ENCODE data around the gene KBTBD7.
"Not testable (repeated sequence)": the region's sequence is repeated elsewhere in the genome, so short reads cannot be mapped to it uniquely, and the experiment has no call there.

DNA sequence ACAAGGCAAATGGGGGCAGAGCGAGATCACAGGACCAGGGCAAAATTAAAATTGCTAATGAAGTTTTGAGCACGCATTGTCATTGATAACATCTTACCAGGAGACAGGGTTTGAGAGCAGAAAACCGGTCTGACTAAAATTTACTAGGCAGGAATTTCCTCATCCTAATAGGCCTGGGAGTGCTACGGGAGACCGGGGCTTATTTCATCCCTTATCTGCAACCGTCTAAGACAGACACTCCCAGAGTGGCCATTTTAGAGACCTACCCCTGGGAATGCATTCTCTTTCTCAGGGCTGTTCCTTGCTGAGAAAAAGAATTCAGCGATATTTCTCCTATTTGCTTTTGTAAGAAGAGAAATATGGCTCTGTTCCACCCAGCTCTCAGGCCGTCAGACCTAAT lies 18.8 kb downstream of the KBTBD7 start:
- TF ChIP-seq, protein P1, sequence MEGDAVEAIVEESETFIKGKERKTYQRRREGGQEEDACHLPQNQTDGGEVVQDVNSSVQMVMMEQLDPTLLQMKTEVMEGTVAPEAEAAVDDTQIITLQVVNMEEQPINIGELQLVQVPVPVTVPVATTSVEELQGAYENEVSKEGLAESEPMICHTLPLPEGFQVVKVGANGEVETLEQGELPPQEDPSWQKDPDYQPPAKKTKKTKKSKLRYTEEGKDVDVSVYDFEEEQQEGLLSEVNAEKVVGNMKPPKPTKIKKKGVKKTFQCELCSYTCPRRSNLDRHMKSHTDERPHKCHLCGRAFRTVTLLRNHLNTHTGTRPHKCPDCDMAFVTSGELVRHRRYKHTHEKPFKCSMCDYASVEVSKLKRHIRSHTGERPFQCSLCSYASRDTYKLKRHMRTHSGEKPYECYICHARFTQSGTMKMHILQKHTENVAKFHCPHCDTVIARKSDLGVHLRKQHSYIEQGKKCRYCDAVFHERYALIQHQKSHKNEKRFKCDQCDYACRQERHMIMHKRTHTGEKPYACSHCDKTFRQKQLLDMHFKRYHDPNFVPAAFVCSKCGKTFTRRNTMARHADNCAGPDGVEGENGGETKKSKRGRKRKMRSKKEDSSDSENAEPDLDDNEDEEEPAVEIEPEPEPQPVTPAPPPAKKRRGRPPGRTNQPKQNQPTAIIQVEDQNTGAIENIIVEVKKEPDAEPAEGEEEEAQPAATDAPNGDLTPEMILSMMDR (IDR thresholded peaks at IDR 0.05), result not testable (repeated sequence)
- not testable (repeated sequence) for TF ChIP-seq EZH2 (IDR thresholded peaks at IDR 0.05; ENCODE audit: borderline replicate concordance, insufficient read depth, low read depth, low read length, poor library complexity, severe bottlenecking)

Data from B cell (primary cell).